Measurements from ENCODE around the gene EMC8. TPM values are rescaled to one million over a fixed set of nuclear protein-coding genes. Genes with fewer than 3 reads are reported as not detected.

Gene EMC8
- polyA plus RNA-seq, 1 of the 3 experiments (the other 2 are of a cell fraction), result 45.9 TPM

GRCh38 chr16:85825326-85825725 lies 26.0 kb upstream of the EMC8 start:
- POLR2A ChIA-PET, result no interaction called here
- 4% methylated on average over 8 of the region's 9 CpGs for WGBS (ENCODE audit: low lambda C conversion rate)
- Histone ChIP-seq H3K4me3 (ENCODE audit: low read depth in 2 of 2, low read length in 1 of 2) (no peak overlapping the region), H3K9me2 (no peaks in the 10 kb centered on the region), H3K4me1 (ENCODE audit: control insufficient read depth in 1 of 2, insufficient read depth in 2 of 2, low read depth in 1 of 2, low read length in 1 of 2) (no peaks in the 10 kb centered on the region), H3K9ac (no peak overlapping the region), H3K9me3 (no peaks in the 10 kb centered on the region), H3K27me3 (ENCODE audit: insufficient read depth) (peaks cover 64% of the 10 kb centered on the region), H2AFZ (ENCODE audit: low read depth) (no peak overlapping the region), H4K20me1 (ENCODE audit: insufficient read depth) (no peaks in the 10 kb centered on the region), H3K27ac (ENCODE audit: low read depth in 2 of 2, low read length in 1 of 2) (no peak overlapping the region), H3K79me2 (ENCODE audit: insufficient read depth) (no peaks in the 10 kb centered on the region), H3K4me2 (no peak overlapping the region), H3K36me3 (replicated peaks in 1 of 2; ENCODE audit: control insufficient read depth in 1 of 2, insufficient read depth in 2 of 2, low read length in 1 of 2) (no peaks in the 10 kb centered on the region), H3F3A (replicated peaks; ENCODE audit: insufficient read depth) (no peaks in the 10 kb centered on the region)
- no peak for DNase-seq
- CTCF ChIA-PET, result interaction anchor here (0.6 kb wide), 1 partner anchor 166 kb away, joined by 3 read pairs; no protein-coding TSS in a partner anchor
- TF ChIP-seq FOXJ3 (CRISPR knock-in tag; IDR thresholded peaks at IDR 0.05) (no peak), GATA2 (CRISPR knock-in tag; IDR thresholded peaks at IDR 0.05) (no peak)

- no peak overlapping the region for H3K9ac ChIP-seq
- no peak overlapping the region for H3K4me3 ChIP-seq (ENCODE audit: low read depth in 2 of 2, low read length in 1 of 2)
- WGBS (ENCODE audit: low lambda C conversion rate), result 6% methylated on average over 12 of the region's 20 CpGs
- ChIA-PET CTCF (interaction anchor here (0.8 to 1.0 kb wide), 2 partner anchors 192 to 693 kb away, joined by 3 read pairs; no protein-coding TSS in a partner anchor), POLR2A (no interaction called here)
- H3K4me2 ChIP-seq, result no peak overlapping the region
- H3K79me2 ChIP-seq (ENCODE audit: insufficient read depth), result no peaks in the 10 kb centered on the region
- no peak overlapping the region for H2AFZ ChIP-seq (ENCODE audit: low read depth)
- no peaks in the 10 kb centered on the region for H3K36me3 ChIP-seq (replicated peaks in 1 of 2; ENCODE audit: control insufficient read depth in 1 of 2, insufficient read depth in 2 of 2, low read length in 1 of 2)
- DNase-seq, result no peak
- H3F3A ChIP-seq (replicated peaks; ENCODE audit: insufficient read depth), result no peaks in the 10 kb centered on the region
- no peaks in the 10 kb centered on the region for H4K20me1 ChIP-seq (ENCODE audit: insufficient read depth)
- TF ChIP-seq RXRA (IDR thresholded peaks at IDR 0.05; ENCODE audit: borderline replicate concordance, low read depth) (no peak), SMC3 (IDR thresholded peaks at IDR 0.05; ENCODE audit: low read depth, low read length) (no peak), MEF2A (IDR thresholded peaks at IDR 0.05; ENCODE audit: borderline replicate concordance, low read depth) (no peak), RAD21 (IDR thresholded peaks at IDR 0.05; ENCODE audit: low read length) (no peak), GATA2 (CRISPR knock-in tag; IDR thresholded peaks at IDR 0.05) (no peak), PBX3 (IDR thresholded peaks at IDR 0.05) (no peak), CHD2 (IDR thresholded peaks at IDR 0.05; ENCODE audit: low read length, partially characterized antibody) (no peak), MAX (IDR thresholded peaks at IDR 0.05; ENCODE audit: low read depth) (no peak), REST (IDR thresholded peaks at IDR 0.05; ENCODE audit: low read depth, low read length) (no peak), NFIC (IDR thresholded peaks at IDR 0.05; ENCODE audit: borderline replicate concordance) (no peak), EP300 (IDR thresholded peaks at IDR 0.05; ENCODE audit: borderline replicate concordance in 1 of 2, low read depth in 1 of 2, low read length in 1 of 2) (no peak), EZH2phosphoT487 (IDR thresholded peaks at IDR 0.05; ENCODE audit: borderline replicate concordance, low read depth) (no peak)
- H3K9me2 ChIP-seq, result no peaks in the 10 kb centered on the region
- H3K27me3 ChIP-seq (ENCODE audit: insufficient read depth), result peaks cover 64% of the 10 kb centered on the region
- no peaks in the 10 kb centered on the region for H3K4me1 ChIP-seq (ENCODE audit: control insufficient read depth in 1 of 2, insufficient read depth in 2 of 2, low read depth in 1 of 2, low read length in 1 of 2)
- H3K9me3 ChIP-seq, result no peaks in the 10 kb centered on the region
- no peak overlapping the region for H3K27ac ChIP-seq (ENCODE audit: low read depth in 2 of 2, low read length in 1 of 2)
Measured at GRCh38 chr16:85824161-85825135, 25.1 kb upstream of the EMC8 start.
